ENCODE data around the gene MYL7. TPM values are rescaled to one million over a fixed set of nuclear protein-coding genes. Genes with fewer than 3 reads are reported as not detected.
A peak's percentile ranks its signal among the peaks of the same experiment; 100 is the strongest.

MYL7 gene
- total and polyA plus RNA-seq, 9 of the 15 experiments (the other 6 are each of a cell fraction or from before 2014, with no cell fraction given), result not detected

DNA sequence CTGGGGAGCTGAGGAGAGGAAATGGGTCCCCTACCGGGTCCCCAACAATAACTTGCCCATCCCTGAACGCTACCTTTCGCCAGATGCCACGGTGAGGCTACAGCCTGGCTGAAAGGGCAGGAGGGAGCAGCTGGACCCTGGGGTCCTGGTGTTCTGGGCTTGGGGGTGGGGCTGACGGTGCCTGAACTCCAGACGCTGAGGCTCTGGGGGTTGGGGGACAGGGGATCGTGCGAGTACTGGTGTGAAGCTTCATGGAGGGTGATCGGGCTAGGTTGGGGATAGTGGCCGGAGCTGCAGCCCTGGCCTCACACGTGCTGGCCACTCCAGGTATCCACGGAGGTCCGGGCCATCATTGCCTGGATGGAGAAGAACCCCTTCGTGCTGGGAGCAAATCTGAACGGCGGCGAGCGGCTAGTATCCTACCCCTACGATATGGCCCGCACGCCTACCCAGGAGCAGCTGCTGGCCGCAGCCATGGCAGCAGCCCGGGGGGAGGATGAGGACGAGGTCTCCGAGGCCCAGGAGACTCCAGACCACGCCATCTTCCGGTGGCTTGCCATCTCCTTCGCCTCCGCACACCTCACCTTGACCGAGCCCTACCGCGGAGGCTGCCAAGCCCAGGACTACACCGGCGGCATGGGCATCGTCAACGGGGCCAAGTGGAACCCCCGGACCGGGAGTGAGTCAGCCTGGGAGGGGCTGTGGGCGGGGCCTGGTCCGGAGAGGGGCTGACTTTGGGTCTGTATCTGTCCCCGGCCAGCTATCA is 28.7 kb downstream of the MYL7 start (continued):
- no peak for TF ChIP-seq ZBTB7A (IDR thresholded peaks at IDR 0.05; ENCODE audit: borderline replicate concordance, control insufficient read depth, low read depth, low read length)
- TF ChIP-seq HDAC8 (tag; IDR thresholded peaks at IDR 0.05), result no peak
- no peak for TF ChIP-seq ZNF707 (CRISPR knock-in tag; conservative IDR thresholded peaks at IDR 0.05)
- no peak for TF ChIP-seq ZNF253 (CRISPR knock-in tag; conservative IDR thresholded peaks at IDR 0.05)
- TF ChIP-seq MYNN (IDR thresholded peaks at IDR 0.05), result no peak
- TF ChIP-seq MYNN (CRISPR knock-in tag; IDR thresholded peaks at IDR 0.05), result no peak
- TF ChIP-seq, protein P1, sequence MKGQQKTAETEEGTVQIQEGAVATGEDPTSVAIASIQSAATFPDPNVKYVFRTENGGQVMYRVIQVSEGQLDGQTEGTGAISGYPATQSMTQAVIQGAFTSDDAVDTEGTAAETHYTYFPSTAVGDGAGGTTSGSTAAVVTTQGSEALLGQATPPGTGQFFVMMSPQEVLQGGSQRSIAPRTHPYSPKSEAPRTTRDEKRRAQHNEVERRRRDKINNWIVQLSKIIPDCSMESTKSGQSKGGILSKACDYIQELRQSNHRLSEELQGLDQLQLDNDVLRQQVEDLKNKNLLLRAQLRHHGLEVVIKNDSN (CRISPR knock-in tag; IDR thresholded peaks at IDR 0.05), result no peak
- TF ChIP-seq JUND (IDR thresholded peaks at IDR 0.05; ENCODE audit: borderline replicate concordance, low read depth, low read length), result peak; percentile 77
- peak; percentile 30; the same call in 1 of the 3 replicates for TF ChIP-seq JUND (tag; IDR thresholded peaks at IDR 0.05; ENCODE audit: borderline replicate concordance, low read depth, low read length)
- TF ChIP-seq CREB1 (IDR thresholded peaks at IDR 0.05), result 0 out of 2 replicates have a peak, but pooled peaks have one; percentile 22
- peak; percentile 60; the same call in 1 of the 2 replicates for TF ChIP-seq CREB1 (CRISPR knock-in tag; IDR thresholded peaks at IDR 0.05)
- TF ChIP-seq ASH1L (IDR thresholded peaks at IDR 0.05; ENCODE audit: borderline replicate concordance, low read depth, partially characterized antibody), result no peak
- TF ChIP-seq ETV1 (tag; conservative IDR thresholded peaks at IDR 0.05; ENCODE audit: low read depth), result no peak
- TF ChIP-seq, protein P2, sequence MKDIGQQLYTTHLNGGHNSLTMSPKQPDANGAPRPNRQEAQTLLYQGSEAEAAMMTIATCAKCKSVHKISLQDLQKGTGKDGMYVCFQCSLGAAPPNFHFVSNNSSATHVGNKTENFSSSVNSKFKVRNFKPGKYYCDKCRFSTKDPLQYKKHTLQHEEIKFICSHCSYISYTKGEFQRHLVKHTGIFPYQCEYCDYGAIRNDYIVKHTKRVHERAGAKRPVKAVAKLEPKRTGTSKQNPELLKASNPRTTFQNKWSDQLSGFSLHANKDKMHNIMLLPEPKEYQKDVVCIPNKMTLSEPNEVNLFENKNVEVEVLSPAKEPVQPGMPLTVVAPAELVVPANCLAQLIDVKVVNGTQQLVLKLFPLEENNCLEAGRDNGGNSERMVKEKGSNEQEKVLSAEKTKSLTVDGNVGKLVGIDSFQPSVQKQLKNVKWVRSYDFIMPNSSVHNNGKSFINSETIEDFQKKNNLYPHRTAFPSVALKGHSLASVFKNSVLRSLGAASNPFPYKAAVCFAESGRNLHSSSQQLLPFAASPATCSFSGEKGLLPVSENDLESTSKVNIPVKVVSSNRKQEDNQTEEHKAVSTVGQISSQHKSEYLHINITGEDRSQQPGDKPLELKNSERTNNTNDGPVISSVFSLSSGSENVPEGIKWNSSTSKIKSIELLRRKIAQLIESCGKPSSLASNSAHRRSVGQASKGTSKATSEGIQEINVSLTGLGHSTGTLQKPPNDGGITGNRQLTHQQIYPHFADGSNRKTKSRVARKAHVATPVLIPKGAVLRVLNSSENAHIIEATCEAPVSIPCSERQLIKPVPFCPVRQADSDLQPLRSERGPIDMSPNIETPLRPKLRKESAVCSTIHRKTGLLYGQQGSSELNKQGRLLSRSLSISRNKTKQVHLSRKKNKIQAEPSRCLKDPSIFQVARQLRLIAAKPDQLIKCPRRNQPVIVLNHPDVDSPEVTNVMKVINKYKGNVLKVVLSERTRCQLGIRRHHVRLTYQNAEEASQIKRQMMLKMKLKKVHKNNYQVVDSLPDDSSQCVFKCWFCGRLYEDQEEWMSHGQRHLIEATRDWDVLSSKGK (CRISPR knock-in tag; IDR thresholded peaks at IDR 0.05), result no peak
- TF ChIP-seq CC2D1A (IDR thresholded peaks at IDR 0.05), result no peak
- TF ChIP-seq, protein P3, sequence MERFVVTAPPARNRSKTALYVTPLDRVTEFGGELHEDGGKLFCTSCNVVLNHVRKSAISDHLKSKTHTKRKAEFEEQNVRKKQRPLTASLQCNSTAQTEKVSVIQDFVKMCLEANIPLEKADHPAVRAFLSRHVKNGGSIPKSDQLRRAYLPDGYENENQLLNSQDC (CRISPR knock-in tag; IDR thresholded peaks at IDR 0.05), result no peak
